Measurements from ENCODE around the gene UBE2K. TPM values are rescaled to one million over a fixed set of nuclear protein-coding genes. Genes with fewer than 3 reads are reported as not detected.

Gene UBE2K
- total RNA-seq: 19.6 and 36.4 TPM in 2 replicates

GRCh38 chr4:39697740-39698423 is at the start of gene UBE2K:
Gene UBE2K, plus strand, starts transcription at chr4:39698136. Its CDS starts 192 bp downstream, at chr4:39698328.

Other genes starting within 250 kb of the UBE2K start
- gene RPL9, start 239.2 kb upstream of the UBE2K start, total RNA-seq: 2,844 and 3,798 TPM in 2 replicates
- 11.0 and 12.3 TPM in 2 replicates for gene LIAS, start 239.1 kb upstream of the UBE2K start, total RNA-seq
- 47.3 and 93.1 TPM in 2 replicates for gene UGDH, start 170.7 kb upstream of the UBE2K start, total RNA-seq
- gene SMIM14, start 59.3 kb upstream of the UBE2K start, total RNA-seq: 6.9 and 14.4 TPM in 2 replicates